Loucy (cell line): ENCODE measurements around the gene ASB2.

Source experiments
- CTCF ChIP-seq: fragments of 200-600 bp; sonication (generic); conservative IDR thresholded peaks from 2 replicates; pipeline ENCODE4 v1.5.1; 2014; ENCODE audit warnings: mild to moderate bottlenecking, antibody characterized with exemption, low read length
- EZH2phosphoT487 ChIP-seq: fragments of 200-600 bp; IDR thresholded peaks from 2 replicates; pipeline ENCODE4 v1.6.1; 2018; ENCODE audit warnings: antibody characterized with exemption, mild to moderate bottlenecking, moderate library complexity, borderline replicate concordance

DNA sequence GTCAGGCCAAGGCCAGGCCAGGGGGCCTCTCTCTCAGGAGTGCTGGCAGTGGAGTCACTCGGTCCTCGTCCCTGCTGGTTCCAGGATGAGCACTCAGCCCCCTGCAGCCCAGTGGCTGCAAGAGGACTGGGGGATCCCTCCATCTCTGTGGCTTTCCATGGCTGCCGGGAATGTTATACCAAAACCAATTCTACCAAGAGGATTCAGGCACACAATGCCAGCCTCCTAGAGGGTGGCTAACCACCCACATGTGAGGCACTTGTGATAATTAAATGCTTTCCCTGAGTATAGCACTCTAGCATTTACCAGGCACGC is 21.9 kb downstream of the ASB2 start:
- TF ChIP-seq CTCF = no peak
- TF ChIP-seq EZH2phosphoT487 = no peak
